Aorta (tissue), 5 donors: Measurements from ENCODE around the gene REEP1. TPM values are rescaled to one million over a fixed set of nuclear protein-coding genes. Genes with fewer than 3 reads are reported as not detected.

ENCODE experiments used
- ATAC-seq: fragments of 200-7000 bp; cut with Tn5 transposase; one replicate; pipeline ENCODE4 v1.9.1; 2022; ENCODE audit warnings: moderate library complexity; ENCODE audit not compliant: low FRiP score
- DNase-seq, 2 donors: peaks; one replicate each; pipeline ENCODE4 v3.0.0-alpha.2; 2020
- H3K27ac ChIP-seq, 2 donors: one replicate each; pipeline ENCODE4 v1.5.1; 2013; ENCODE audit warnings: low read length in 2 of 2, mild to moderate bottlenecking in 2 of 2, moderate library complexity in 2 of 2, control low read depth in 1 of 2, inconsistent platforms in 1 of 2, low read depth in 1 of 2
- H3K27me3 ChIP-seq, 2 donors: one replicate each; pipeline ENCODE4 v1.6.1; 2013; ENCODE audit warnings: control low read depth in 1 of 2, low read length in 1 of 2, mild to moderate bottlenecking in 1 of 2, moderate library complexity in 1 of 2; ENCODE audit not compliant: insufficient read depth in 2 of 2, control insufficient read depth in 1 of 2
- H3K36me3 ChIP-seq, 2 donors: one replicate each; pipeline ENCODE4 v1.6.1; 2013; ENCODE audit warnings: control low read depth in 1 of 2, low read length in 1 of 2, mild to moderate bottlenecking in 1 of 2; ENCODE audit not compliant: insufficient read depth in 2 of 2, control insufficient read depth in 1 of 2
- H3K4me1 ChIP-seq, 2 donors: one replicate each; pipeline ENCODE4 v1.6.1; 2013; ENCODE audit warnings: low read length in 2 of 2, control low read depth in 1 of 2, mild to moderate bottlenecking in 1 of 2, moderate library complexity in 1 of 2; ENCODE audit not compliant: insufficient read depth in 2 of 2, control insufficient read depth in 1 of 2
- H3K4me3 ChIP-seq, 2 donors: one replicate each; pipeline ENCODE4 v1.5.1; 2013; ENCODE audit warnings: low read length in 2 of 2, control low read depth in 1 of 2, mild to moderate bottlenecking in 1 of 2
- H3K9me3 ChIP-seq: one replicate; pipeline ENCODE4 v1.6.1; 2013; ENCODE audit warnings: mild to moderate bottlenecking, low read length; ENCODE audit not compliant: control insufficient read depth
- WGBS, 2 donors: extraction: QIAGEN DNeasy Blood & Tissue Kit; methylation state at CpG; one replicate each; pipeline ENCODE4 v1.1.7; 2013; 5-methylcytosine and 5-hydroxymethylcytosine counted together
- intact Hi-C, 2 donors: fragments of 100-400 bp; cut with DNase I; formaldehyde crosslinking; loops; one replicate each; pipeline versions ENCODE4 v1.14.2 to v1.15.0; 2022
- microRNA-seq, 2 donors: library from miRNA; unstranded; fragments of <30 nt; microRNA quantifications; one replicate each; pipeline ENCODE4 v1.2.0, GENCODE V29; 2020
- polyA plus RNA-seq, 2 donors: library from polyadenylated mRNA; stranded (reverse); fragments of 200-250 nt; gene quantifications; one replicate each; pipeline ENCODE4 v1.2.3, GENCODE V29; 2013
- total RNA-seq, 2 donors: library from RNA; stranded (reverse); fragmentation: NEBNext Ultra II Directional; extraction: Animal tissue kit (Norgen Biotek cat#: 25700); gene quantifications; one replicate each; pipeline ENCODE4 v1.2.1, GENCODE V29; 2021
- donor health status: healthy with polysubstance abuse.
- donor health status: Bipolar disorder and iron deficiency.
- donor health status: DM: no; HTN: no; CAD: no.
- donor health status: DM: no; HTN: no; CAD: no.
- donor health status: DM: yes; HTN: yes; CAD: no.

The REEP1 gene
- total and polyA plus RNA-seq, 4 donors = 4.5 to 36.3 (median 10.5) TPM

GRCh38 chr2:86174445-86174844 is 163.0 kb downstream of the REEP1 start:
- 70 to 79% methylated on average over 2 of the region's 2 CpGs for WGBS, 2 donors
- intact Hi-C loops = no loop called here
- no peak overlapping the region for H3K4me3 ChIP-seq
- peaks cover 2 to 3% of the 10 kb centered on the region in 2 donors for H3K36me3 ChIP-seq
- no peaks in the 10 kb centered on the region for H3K4me1 ChIP-seq
- DNase-seq = no peak
- H3K9me3 ChIP-seq = no peaks in the 10 kb centered on the region
- no peaks in the 10 kb centered on the region for H3K27me3 ChIP-seq
- H3K27ac ChIP-seq = no peak overlapping the region
- ATAC-seq = no peak

GRCh38 chr2:86172610-86173009 is 164.8 kb downstream of the REEP1 start:
- ATAC-seq = no peak
- H3K36me3 ChIP-seq = peaks cover 3 to 4% of the 10 kb centered on the region in 2 donors
- DNase-seq = no peak
- no peak overlapping the region for H3K27ac ChIP-seq
- intact Hi-C loops = no loop called here
- no peaks in the 10 kb centered on the region for H3K9me3 ChIP-seq
- H3K27me3 ChIP-seq = no peaks in the 10 kb centered on the region
- no peak overlapping the region for H3K4me3 ChIP-seq
- WGBS, 2 donors = 75 to 91% methylated on average over 2 of the region's 2 CpGs
- no peaks in the 10 kb centered on the region for H3K4me1 ChIP-seq

GRCh38 chr2:86171295-86171694 is 166.1 kb downstream of the REEP1 start:
- ATAC-seq (no peak), DNase-seq (no peak)
- Histone ChIP-seq H3K27me3 (no peaks in the 10 kb centered on the region), H3K36me3 (peaks cover 3 to 4% of the 10 kb centered on the region in 2 donors), H3K4me3 (no peak overlapping the region), H3K9me3 (no peaks in the 10 kb centered on the region), H3K4me1 (no peaks in the 10 kb centered on the region), H3K27ac (no peak overlapping the region)
- intact Hi-C loops = no loop called here
- 83 to 85% methylated on average over 3 of the region's 3 CpGs for WGBS, 2 donors

- Histone ChIP-seq H3K36me3 (peaks cover 3 to 4% of the 10 kb centered on the region in 2 donors), H3K4me1 (no peaks in the 10 kb centered on the region), H3K4me3 (no peak overlapping the region), H3K9me3 (no peaks in the 10 kb centered on the region), H3K27ac (no peak overlapping the region), H3K27me3 (no peaks in the 10 kb centered on the region)
- no peak for ATAC-seq
- WGBS, 2 donors = 96 to 98% methylated on average over 4 of the region's 4 CpGs
- DNase-seq = no peak
- intact Hi-C loops = no loop called here
Observed at GRCh38 chr2:86170449-86170848, 167.0 kb downstream of the REEP1 start.

Small RNAs within 50 kb of the gene (microRNA-seq; reads per million reads assigned to microRNA genes)
- gene MIR4779 = 0 reads per million in 2 donors

Other genes starting within 250 kb of the REEP1 start
- gene POLR1A, start 231.7 kb downstream of the REEP1 start, total RNA-seq = 10 to 100 TPM; 28.2 to 31.5 TPM
- 1 to 10 TPM; 1.4 to 4.7 TPM for gene POLR1A, start 231.7 kb downstream of the REEP1 start, polyA plus RNA-seq
- 10 to 100 TPM; 59.6 to 86.3 TPM for gene PTCD3, start 231.4 kb downstream of the REEP1 start, total RNA-seq
- gene PTCD3, start 231.4 kb downstream of the REEP1 start, polyA plus RNA-seq = 10 to 100 TPM in 1 of 2 donors, 1 to 10 TPM in 1; 4.4 to 47.1 TPM
- 10 to 100 TPM; 68.4 to 81.2 TPM for gene IMMT, start 142.2 kb downstream of the REEP1 start, total RNA-seq
- gene IMMT, start 142.2 kb downstream of the REEP1 start, polyA plus RNA-seq = 10 to 100 TPM; 34.7 to 47.3 TPM
- 10 to 100 TPM; 21.2 to 22.4 TPM for gene MRPL35, start 138.2 kb downstream of the REEP1 start, total RNA-seq
- gene MRPL35, start 138.2 kb downstream of the REEP1 start, polyA plus RNA-seq = 10 to 100 TPM; 12.6 to 39.2 TPM
- gene KDM3A, start 103.7 kb upstream of the REEP1 start, total RNA-seq = 10 to 100 TPM; 44.9 to 75.3 TPM
- gene KDM3A, start 103.7 kb upstream of the REEP1 start, polyA plus RNA-seq = 10 to 100 TPM; 30.6 to 30.9 TPM
- 100 to 1,000 TPM; 137 to 154 TPM for gene CHMP3, start 225.8 kb upstream of the REEP1 start, total RNA-seq
- gene CHMP3, start 225.8 kb upstream of the REEP1 start, polyA plus RNA-seq = 100 to 1,000 TPM in 1 of 2 donors, 10 to 100 TPM in 1; 92.7 to 202 TPM